DND-41 (cell line): ENCODE measurements around the gene TLCD3B.

ENCODE experiments used
- EZH2 ChIP-seq: IDR thresholded peaks from 3 replicates; pipeline ENCODE4 v1.6.1; 2012; ENCODE audit warnings: borderline replicate concordance, low read depth, mild to moderate bottlenecking, moderate library complexity, low read length, inconsistent platforms; ENCODE audit not compliant: severe bottlenecking
- TF ChIP-seq, protein P1 (sequence below): IDR thresholded peaks from 2 replicates; pipeline ENCODE4 v1.5.1; 2012; ENCODE audit warnings: borderline replicate concordance, low read length, moderate library complexity, mild to moderate bottlenecking; ENCODE audit not compliant: poor library complexity, severe bottlenecking; ENCODE audit errors: extremely low read depth

DNA sequence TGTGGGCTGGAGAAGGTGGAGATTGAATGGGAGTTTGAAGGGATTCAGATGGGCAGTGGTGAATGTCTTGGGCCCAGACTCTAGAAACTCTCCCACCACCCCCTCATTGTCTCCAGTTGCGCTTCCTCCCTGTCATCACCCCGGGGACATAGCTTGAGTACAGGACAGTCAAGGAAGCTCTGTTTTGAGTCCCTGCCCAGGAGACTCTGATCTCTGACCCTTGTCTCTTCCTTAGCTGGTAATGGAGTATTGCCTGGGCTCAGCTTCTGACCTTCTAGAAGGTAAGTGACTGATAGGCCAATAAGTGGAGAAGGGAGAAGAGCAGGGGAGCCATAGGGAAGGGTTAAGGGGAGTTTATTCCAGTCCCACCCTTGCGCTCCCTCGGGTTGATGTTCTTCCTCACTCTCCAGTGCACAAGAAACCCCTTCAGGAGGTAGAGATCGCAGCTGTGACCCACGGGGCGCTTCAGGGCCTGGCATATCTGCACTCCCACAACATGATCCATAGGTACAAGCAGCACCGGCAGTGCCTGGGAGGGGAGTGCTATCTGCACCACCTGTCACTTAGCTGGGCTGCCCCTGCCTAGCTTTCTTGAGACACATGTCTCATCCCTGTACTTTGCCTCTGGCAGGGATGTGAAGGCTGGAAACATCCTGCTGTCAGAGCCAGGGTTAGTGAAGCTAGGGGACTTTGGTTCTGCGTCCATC, 52.4 kb downstream of the TLCD3B start:
- TF ChIP-seq, protein P1, sequence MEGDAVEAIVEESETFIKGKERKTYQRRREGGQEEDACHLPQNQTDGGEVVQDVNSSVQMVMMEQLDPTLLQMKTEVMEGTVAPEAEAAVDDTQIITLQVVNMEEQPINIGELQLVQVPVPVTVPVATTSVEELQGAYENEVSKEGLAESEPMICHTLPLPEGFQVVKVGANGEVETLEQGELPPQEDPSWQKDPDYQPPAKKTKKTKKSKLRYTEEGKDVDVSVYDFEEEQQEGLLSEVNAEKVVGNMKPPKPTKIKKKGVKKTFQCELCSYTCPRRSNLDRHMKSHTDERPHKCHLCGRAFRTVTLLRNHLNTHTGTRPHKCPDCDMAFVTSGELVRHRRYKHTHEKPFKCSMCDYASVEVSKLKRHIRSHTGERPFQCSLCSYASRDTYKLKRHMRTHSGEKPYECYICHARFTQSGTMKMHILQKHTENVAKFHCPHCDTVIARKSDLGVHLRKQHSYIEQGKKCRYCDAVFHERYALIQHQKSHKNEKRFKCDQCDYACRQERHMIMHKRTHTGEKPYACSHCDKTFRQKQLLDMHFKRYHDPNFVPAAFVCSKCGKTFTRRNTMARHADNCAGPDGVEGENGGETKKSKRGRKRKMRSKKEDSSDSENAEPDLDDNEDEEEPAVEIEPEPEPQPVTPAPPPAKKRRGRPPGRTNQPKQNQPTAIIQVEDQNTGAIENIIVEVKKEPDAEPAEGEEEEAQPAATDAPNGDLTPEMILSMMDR = no peak
- no peak for TF ChIP-seq EZH2
